GF-D8 (cell line): ENCODE measurements around the gene ALG12.
"Not testable (repeated sequence)": the region's sequence is repeated elsewhere in the genome, so short reads cannot be mapped to it uniquely, and the experiment has no call there.

Experiments
- DNase-seq: peaks from one replicate; lab custom pipeline; 2025; lab: John Stamatoyannopoulos, UW

The ALG12 gene

GRCh38 chr22:49945042-49945794 lies 27.0 kb upstream of the ALG12 start:
- DNase-seq: not testable (repeated sequence)

DNA sequence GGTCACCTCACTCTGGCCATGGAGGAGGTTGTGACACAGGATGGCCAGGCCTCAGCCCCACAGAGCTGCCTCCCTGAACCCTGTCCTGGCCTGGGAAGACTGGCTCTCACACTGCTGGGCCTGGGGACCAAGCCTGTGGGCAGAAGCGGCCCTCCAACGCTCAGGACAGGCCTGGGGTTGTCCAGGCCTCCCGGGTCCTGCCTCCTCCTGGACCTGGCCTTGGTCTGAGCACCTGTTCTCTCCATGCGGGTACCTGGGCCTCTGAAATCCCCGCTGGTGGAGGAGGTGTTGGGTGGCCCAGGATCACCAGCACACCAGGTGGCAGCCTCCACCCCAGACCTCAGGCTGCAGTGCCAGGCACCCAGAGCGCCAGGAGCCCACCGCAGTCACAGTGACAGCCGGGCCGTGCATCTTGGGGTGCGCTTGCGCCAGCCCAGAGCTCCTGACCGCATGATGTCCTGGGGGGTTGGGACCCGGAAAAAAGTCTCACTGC lies 26.2 kb upstream of the ALG12 start:
- DNase-seq: no peak

GRCh38 chr22:49943771-49944398 lies 25.6 kb upstream of the ALG12 start:
- no peak for DNase-seq

DNA sequence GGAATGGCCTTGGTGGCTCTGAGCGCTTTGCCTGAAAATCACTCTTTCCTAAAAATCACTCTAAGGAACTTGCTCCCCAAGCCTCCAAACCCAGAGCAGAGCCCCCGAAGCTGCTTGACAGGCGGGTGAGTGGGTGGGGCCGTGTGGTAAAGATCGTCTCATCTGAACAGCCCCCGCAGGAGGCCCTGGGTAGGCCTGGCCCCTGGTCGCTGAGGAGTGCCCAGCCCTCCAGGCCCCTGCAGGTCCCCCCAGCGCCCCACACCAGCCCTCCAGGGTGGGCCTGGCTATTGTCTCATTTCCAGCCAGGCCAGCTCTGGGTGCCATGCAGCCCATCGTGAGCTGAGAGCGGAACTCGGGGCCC lies 25.1 kb upstream of the ALG12 start:
- DNase-seq: no peak

GRCh38 chr22:49942565-49943404 lies 24.5 kb upstream of the ALG12 start:
- no peak for DNase-seq

- DNase-seq: no peak
Observed at GRCh38 chr22:49941507-49942316, 23.5 kb upstream of the ALG12 start.

DNA sequence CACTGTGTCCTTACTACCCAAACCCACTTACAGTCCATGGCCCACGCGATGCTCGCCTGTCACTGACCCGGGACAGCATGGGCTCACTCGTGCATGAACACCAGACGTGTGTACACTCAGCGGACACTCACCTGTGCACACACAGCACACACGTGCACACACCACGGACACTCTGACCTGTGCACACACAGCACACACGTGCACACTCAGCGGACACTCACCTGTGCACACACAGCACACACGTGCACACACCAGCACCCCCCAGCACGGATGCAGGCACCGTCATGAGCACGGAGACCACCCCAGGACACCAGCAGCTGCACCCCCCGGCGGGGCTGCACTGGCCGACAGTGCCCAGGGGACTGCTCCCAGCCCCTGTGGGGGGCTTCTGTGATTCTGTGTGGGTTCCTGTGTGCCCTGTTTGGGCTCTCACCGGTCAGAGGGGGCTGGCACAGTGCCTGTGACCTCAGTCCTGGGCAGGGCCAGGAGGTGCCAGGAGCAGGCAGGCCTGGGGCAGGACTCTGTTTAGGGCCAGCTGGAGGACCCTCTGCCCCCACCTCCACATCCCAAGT lies 20.4 kb upstream of the ALG12 start:
- DNase-seq: no peak

DNA sequence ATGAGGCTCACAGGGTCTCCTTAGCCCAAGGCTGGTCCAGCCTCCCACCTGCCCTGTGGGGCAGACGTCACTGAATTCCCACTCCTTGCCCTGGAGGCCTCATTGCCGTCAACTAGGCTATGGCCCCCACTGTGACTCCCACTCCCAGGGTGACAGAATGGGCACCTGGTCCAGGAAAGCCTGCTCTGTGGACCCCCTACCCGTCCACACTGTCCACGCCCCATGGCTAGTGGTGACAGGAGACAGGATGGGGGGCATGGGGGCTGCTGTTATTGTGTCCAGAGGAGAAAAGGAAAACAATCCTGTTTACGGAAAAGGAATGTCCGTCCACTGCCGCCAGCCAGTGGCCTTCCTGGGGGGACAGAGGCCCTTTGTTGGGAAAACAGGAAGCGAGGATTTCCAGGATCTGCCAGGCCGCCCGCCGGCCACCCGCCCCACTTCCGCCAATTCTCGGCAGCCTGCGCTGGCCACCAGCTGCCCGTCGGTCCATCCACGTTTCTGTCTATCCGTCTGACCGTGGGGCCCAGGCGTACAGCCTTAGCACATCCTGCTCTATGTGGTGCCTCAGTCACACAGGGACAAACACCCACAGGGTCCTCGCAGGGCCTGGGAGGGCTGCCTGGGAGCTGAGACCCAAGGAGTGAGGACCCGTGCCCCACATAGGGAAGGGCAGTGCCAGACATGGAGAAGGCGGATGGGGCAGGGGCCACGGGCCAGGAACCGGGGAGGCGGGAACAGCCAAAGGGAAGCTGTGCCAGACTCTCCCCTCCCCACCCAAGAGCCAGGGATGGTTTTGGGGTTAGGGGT lies 19.7 kb upstream of the ALG12 start:
- DNase-seq: no peak

- no peak for DNase-seq
Observed at GRCh38 chr22:49936973-49937757, 18.9 kb upstream of the ALG12 start.

DNA sequence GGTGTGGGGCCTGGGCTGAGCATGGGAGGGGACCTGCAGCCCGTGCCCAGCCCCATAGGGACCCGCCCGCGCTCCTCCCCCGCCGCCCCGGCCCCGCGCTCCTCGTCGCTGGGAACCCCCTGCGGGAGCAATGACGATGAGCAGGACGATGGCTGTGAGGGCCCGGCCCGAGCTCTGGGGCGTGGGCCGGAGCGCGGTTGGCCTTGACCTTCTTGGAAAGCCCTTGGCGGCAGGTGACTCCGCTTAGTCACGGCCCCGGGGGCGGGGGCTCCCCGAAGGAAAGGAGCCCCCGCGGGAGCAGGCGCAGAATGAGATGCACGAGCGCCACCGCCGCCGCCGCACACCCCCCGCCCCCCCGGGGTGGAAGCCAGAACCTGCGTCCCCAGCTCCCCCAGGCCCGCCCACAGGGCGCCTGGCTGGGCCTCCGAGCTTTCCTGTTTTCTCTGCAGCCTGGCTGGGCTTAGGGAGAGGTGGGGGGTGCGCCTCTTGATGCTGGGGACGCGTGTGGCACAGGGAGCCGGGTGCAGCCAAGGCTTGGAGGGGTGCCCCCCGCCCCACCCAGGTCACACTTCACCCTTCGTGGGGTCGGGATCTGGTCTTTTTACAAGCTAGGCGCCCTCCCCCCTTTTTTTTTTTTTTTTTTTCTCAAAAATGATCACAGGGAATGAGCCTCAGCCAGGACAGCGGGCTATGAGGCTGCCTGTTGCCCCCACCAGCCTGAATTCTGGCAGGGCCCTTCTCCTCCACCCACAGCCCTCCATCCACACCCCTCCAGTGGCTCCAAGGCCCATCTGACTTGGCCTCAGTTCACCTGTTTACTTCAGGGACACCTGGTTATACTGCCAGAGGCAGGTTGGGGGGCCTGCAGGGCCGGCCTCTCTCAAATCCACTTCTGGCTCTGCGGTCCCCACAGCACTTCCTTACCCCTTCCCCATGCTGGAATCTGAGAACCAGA lies 18.1 kb upstream of the ALG12 start:
- DNase-seq: peak; percentile 62

- no peak for DNase-seq
Observed at GRCh38 chr22:49935561-49935960, 17.3 kb upstream of the ALG12 start.

- no peak for DNase-seq
Observed at GRCh38 chr22:49934891-49935557, 16.8 kb upstream of the ALG12 start.

DNA sequence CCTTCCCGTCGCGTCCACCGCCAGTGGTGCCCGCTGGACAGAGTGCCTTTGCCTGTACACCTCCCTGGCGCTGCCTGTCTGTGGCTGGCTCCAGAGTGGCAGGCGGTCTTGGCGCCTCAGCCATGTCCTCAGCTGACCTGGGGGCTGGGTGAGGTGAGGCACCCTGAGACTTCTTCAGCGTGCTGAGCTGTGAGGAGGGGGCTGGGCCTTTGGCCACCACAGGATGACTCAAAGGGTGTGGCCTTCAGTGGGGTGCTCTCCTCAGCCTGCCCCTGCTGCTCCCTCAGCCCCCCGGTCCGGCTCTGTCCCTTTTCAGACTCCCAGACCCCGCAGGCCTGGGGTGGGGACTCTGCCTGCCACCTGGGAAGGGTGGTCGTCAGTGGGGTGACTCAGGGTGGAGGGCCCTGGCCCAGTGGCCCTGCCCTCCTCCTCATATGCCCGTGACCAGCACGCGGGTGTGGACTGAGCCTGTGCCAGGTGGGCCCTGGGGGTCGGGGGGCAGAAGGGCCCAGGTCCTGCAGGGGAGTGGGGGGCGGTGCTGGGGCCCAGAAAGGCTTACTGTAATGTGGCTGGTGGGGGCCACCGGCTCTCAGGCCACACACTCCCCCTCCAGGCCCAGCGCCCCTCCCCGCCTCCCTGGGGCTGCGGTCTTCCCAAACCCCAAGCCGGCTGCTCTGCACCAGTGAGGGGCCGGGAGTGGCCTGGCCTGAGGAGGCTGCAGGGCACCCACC lies 16.1 kb upstream of the ALG12 start:
- DNase-seq: no peak

- DNase-seq: no peak
Observed at GRCh38 chr22:49933236-49934159, 15.3 kb upstream of the ALG12 start.

DNA sequence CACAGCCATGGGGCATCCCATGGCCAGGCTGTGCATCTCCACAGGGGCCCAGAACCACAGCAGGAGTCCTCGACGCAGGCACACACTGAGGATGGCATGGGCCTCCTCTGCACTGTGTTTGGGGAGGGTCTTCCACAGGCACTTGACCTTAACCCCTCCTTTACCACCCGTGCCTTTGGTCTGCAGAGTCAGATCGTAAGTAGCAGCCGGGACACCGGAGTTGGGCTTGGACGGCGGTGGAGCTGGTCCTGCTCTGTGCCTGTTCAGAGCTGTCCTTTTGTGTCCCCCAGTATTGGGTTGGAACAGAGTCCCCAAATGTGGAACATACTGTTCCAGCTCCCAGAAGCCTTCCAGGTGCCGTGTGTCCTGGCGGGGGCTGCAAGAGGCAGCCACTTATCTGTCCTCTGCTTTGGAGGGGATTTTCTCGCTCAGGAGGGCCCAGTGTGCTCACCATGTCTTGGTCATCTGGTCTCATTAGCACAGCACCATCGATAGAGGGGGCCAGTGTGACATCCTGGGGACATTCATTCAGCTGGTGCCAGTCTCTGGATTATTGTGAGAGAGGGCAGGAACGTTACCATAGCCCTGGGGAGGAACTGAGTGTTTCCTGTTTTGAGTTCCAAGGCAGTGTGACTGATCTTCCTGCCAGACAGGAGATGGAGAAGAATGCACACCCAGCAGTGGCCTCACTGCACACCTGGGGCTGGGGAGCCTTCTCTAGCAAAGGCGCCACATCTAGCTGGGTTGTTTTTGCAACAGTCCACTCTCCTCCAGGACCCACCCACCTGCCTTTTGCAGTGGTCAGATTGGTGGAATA lies 12.6 kb upstream of the ALG12 start:
- peak; percentile 81 for DNase-seq
